ENCODE measurements around the gene LMTK2.

DNA sequence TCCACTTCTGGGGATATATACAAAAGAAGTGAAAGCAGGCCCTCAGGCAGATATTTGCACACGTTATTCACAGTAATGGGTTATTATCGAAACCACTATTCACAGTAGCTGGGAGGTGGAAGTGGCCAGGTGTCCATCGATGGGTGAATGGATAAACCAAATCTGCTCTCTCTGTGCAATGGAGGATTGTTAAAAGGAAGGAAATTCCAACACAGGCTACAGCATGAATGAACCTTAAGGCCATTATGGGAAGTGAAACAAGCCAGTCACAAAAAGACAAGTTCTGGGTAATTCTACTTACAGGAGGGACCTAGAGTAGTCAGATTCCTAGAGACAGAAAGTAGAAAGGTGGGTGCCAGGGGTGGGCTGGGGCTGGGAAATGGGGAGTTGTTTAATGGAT, 56.1 kb downstream of the LMTK2 start:
- TF ChIP-seq, protein P1, sequence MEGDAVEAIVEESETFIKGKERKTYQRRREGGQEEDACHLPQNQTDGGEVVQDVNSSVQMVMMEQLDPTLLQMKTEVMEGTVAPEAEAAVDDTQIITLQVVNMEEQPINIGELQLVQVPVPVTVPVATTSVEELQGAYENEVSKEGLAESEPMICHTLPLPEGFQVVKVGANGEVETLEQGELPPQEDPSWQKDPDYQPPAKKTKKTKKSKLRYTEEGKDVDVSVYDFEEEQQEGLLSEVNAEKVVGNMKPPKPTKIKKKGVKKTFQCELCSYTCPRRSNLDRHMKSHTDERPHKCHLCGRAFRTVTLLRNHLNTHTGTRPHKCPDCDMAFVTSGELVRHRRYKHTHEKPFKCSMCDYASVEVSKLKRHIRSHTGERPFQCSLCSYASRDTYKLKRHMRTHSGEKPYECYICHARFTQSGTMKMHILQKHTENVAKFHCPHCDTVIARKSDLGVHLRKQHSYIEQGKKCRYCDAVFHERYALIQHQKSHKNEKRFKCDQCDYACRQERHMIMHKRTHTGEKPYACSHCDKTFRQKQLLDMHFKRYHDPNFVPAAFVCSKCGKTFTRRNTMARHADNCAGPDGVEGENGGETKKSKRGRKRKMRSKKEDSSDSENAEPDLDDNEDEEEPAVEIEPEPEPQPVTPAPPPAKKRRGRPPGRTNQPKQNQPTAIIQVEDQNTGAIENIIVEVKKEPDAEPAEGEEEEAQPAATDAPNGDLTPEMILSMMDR (IDR thresholded peaks at IDR 0.05): no peak
- TF ChIP-seq EZH2 (IDR thresholded peaks at IDR 0.05; ENCODE audit: borderline replicate concordance, insufficient read depth, low read depth, low read length, poor library complexity, severe bottlenecking): no peak

All from B cell (primary cell).